Measurements from ENCODE around the gene COPG2. TPM values are rescaled to one million over a fixed set of nuclear protein-coding genes. Genes with fewer than 3 reads are reported as not detected.

Gene COPG2
- polyA plus RNA-seq, 1 of the 3 experiments (the other 2 are of a cell fraction), result 44.3 TPM

- H3K9me2 ChIP-seq, result no peaks in the 10 kb centered on the region
- DNase-seq, result no peak
- no peak overlapping the region for H2AFZ ChIP-seq (ENCODE audit: low read depth)
- H3K4me1 ChIP-seq (ENCODE audit: control insufficient read depth in 1 of 2, insufficient read depth in 2 of 2, low read depth in 1 of 2, low read length in 1 of 2), result no peaks in the 10 kb centered on the region
- H3K4me2 ChIP-seq, result no peak overlapping the region
- TF ChIP-seq TEAD4 (IDR thresholded peaks at IDR 0.05; ENCODE audit: borderline replicate concordance, insufficient read depth), result no peak
- TF ChIP-seq TAF1 (IDR thresholded peaks at IDR 0.05; ENCODE audit: borderline replicate concordance, low read depth, low read length), result no peak
- no peak overlapping the region for H3K27ac ChIP-seq (ENCODE audit: low read depth in 2 of 2, low read length in 1 of 2)
- no peak overlapping the region for H3K4me3 ChIP-seq (ENCODE audit: low read depth in 2 of 2, low read length in 1 of 2)
- no peak overlapping the region for H3K9ac ChIP-seq
- POLR2A ChIA-PET, result no interaction called here
- no peaks in the 10 kb centered on the region for H3K79me2 ChIP-seq (ENCODE audit: insufficient read depth)
- no peaks in the 10 kb centered on the region for H4K20me1 ChIP-seq (ENCODE audit: insufficient read depth)
- H3K9me3 ChIP-seq, result no peaks in the 10 kb centered on the region
- H3F3A ChIP-seq (replicated peaks; ENCODE audit: insufficient read depth), result no peaks in the 10 kb centered on the region
- no peaks in the 10 kb centered on the region for H3K27me3 ChIP-seq (ENCODE audit: insufficient read depth)
- CTCF ChIA-PET, result interaction anchor here (0.9 kb wide), 1 partner anchor 428 kb away, joined by 3 read pairs; no protein-coding TSS in a partner anchor
- H3K36me3 ChIP-seq (replicated peaks in 1 of 2; ENCODE audit: control insufficient read depth in 1 of 2, insufficient read depth in 2 of 2, low read length in 1 of 2), result peaks cover 21 to 64% of the 10 kb centered on the region in 2 experiments
- 93% methylated on average over 8 of the region's 8 CpGs for WGBS (ENCODE audit: low lambda C conversion rate)
Observed at GRCh38 chr7:130500463-130500862, 168.1 kb downstream of the COPG2 start.

GRCh38 chr7:130494431-130494858 lies 174.1 kb downstream of the COPG2 start:
- ChIA-PET POLR2A (interaction anchor here (1.2 kb wide), 1 partner anchor 10 kb away, joined by 3 read pairs; no protein-coding TSS in a partner anchor), CTCF (interaction anchor here (1.1 to 1.6 kb wide), 3 partner anchors 10 to 217 kb away, joined by 3 read pairs; no protein-coding TSS in a partner anchor)
- DNase-seq, result no peak
- H3K27me3 ChIP-seq (ENCODE audit: insufficient read depth), result no peaks in the 10 kb centered on the region
- peaks cover 5% of the 10 kb centered on the region for H3F3A ChIP-seq (replicated peaks; ENCODE audit: insufficient read depth)
- H3K79me2 ChIP-seq (ENCODE audit: insufficient read depth), result no peaks in the 10 kb centered on the region
- H3K36me3 ChIP-seq (replicated peaks in 1 of 2; ENCODE audit: control insufficient read depth in 1 of 2, insufficient read depth in 2 of 2, low read length in 1 of 2), result peaks cover 6 to 23% of the 10 kb centered on the region in 2 experiments
- H3K27ac ChIP-seq (ENCODE audit: low read depth in 2 of 2, low read length in 1 of 2), result no peak overlapping the region
- H4K20me1 ChIP-seq (ENCODE audit: insufficient read depth), result no peaks in the 10 kb centered on the region
- WGBS (ENCODE audit: low lambda C conversion rate), result 74% methylated on average over 2 of the region's 2 CpGs
- H3K4me2 ChIP-seq, result no peak overlapping the region; the same call in 1 of the 2 replicates
- peaks cover 4 to 5% of the 10 kb centered on the region in 2 experiments; a peak in 3 of 4 replicates for H3K4me1 ChIP-seq (ENCODE audit: control insufficient read depth in 1 of 2, insufficient read depth in 2 of 2, low read depth in 1 of 2, low read length in 1 of 2)
- H3K4me3 ChIP-seq (ENCODE audit: low read depth in 2 of 2, low read length in 1 of 2), result peak overlapping the region in 1 of 2 experiments; percentile 58; a peak in 1 of 4 replicates
- H3K9ac ChIP-seq, result no peak overlapping the region
- TF ChIP-seq RXRA (IDR thresholded peaks at IDR 0.05; ENCODE audit: borderline replicate concordance, low read depth) (no peak), FOSL2 (IDR thresholded peaks at IDR 0.05; ENCODE audit: borderline replicate concordance, low read depth) (no peak), NFIC (IDR thresholded peaks at IDR 0.05; ENCODE audit: borderline replicate concordance) (no peak), CTCF (IDR thresholded peaks at IDR 0.05) (no peak), FOXJ3 (CRISPR knock-in tag; IDR thresholded peaks at IDR 0.05) (no peak), NRF1 (IDR thresholded peaks at IDR 0.05; ENCODE audit: low read depth, low read length) (no peak), GATA2 (CRISPR knock-in tag; IDR thresholded peaks at IDR 0.05) (no peak), EP300 (IDR thresholded peaks at IDR 0.05; ENCODE audit: borderline replicate concordance in 1 of 2, low read depth in 1 of 2, low read length in 1 of 2) (no peak), GABPA (IDR thresholded peaks at IDR 0.05; ENCODE audit: low read depth) (no peak), CHD2 (IDR thresholded peaks at IDR 0.05; ENCODE audit: low read length, partially characterized antibody) (no peak), POLR2AphosphoS5 (IDR thresholded peaks at IDR 0.05; ENCODE audit: low read depth, low read length) (no peak), ZBTB33 (IDR thresholded peaks at IDR 0.05; ENCODE audit: borderline replicate concordance, low read depth) (no peak), JUND (IDR thresholded peaks at IDR 0.05) (no peak), MEF2A (IDR thresholded peaks at IDR 0.05; ENCODE audit: borderline replicate concordance, low read depth) (no peak), RAD21 (IDR thresholded peaks at IDR 0.05; ENCODE audit: low read length) (no peak)
- TF ChIP-seq, protein P1, sequence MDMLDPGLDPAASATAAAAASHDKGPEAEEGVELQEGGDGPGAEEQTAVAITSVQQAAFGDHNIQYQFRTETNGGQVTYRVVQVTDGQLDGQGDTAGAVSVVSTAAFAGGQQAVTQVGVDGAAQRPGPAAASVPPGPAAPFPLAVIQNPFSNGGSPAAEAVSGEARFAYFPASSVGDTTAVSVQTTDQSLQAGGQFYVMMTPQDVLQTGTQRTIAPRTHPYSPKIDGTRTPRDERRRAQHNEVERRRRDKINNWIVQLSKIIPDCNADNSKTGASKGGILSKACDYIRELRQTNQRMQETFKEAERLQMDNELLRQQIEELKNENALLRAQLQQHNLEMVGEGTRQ (IDR thresholded peaks at IDR 0.05; ENCODE audit: borderline replicate concordance, low read depth, low read length), result no peak
- TF ChIP-seq, protein P2, sequence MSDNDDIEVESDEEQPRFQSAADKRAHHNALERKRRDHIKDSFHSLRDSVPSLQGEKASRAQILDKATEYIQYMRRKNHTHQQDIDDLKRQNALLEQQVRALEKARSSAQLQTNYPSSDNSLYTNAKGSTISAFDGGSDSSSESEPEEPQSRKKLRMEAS (IDR thresholded peaks at IDR 0.05; ENCODE audit: low read depth), result no peak
- no peak overlapping the region for H2AFZ ChIP-seq (ENCODE audit: low read depth)
- H3K9me3 ChIP-seq, result no peaks in the 10 kb centered on the region
- no peaks in the 10 kb centered on the region for H3K9me2 ChIP-seq

All from SK-N-SH (cell line).